ENCODE data around the gene TNFSF8.
A peak's percentile ranks its signal among the peaks of the same experiment; 100 is the strongest.

Gene TNFSF8

DNA sequence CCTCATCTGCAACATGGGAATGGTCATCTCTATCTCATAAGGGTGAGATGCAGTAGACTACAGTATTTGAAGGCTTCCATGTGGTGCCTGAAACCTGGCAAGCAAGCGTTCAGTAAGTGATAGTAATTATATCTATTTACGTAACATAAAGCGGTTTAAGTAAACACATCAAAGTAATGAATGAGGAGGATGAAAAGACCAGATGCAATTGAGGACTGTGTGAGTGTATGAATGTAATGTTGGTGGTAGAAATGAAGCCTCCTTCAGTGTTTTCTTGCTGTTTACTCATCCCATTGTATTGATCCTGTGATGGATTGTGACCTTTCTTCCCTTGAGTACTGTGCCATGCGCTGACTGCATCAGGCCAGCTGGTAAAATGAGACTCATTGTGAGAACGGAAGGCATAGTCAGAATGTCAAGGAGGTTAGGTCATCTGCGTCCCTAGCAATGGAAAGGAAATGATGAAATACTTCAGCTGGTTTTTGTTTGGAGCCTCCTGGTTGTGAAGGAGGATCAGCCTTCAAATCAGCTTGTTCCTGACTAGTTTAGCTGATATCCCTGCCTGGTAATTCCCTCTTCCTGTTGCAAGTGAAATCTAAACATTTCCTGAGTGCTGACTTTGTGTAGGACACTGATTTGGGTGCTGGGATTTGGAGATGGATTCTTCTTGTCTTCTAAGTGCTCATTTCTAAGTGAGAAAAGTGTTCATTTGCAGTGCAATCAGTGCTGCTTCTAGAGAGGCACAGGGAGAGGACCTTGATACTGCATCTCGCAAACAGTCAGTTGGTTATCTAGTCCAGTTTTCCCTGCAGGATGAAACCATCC is 35.6 kb downstream of the TNFSF8 start (continued):
- TF ChIP-seq ZNF133 (tag by site-specific recombination; IDR thresholded peaks at IDR 0.05) (no peak), ZFP69B (tag by site-specific recombination; IDR thresholded peaks at IDR 0.05) (no peak), ZNF639 (tag by site-specific recombination; IDR thresholded peaks at IDR 0.05) (peak; percentile 50; the same call in 1 of the 2 replicates)

DNA sequence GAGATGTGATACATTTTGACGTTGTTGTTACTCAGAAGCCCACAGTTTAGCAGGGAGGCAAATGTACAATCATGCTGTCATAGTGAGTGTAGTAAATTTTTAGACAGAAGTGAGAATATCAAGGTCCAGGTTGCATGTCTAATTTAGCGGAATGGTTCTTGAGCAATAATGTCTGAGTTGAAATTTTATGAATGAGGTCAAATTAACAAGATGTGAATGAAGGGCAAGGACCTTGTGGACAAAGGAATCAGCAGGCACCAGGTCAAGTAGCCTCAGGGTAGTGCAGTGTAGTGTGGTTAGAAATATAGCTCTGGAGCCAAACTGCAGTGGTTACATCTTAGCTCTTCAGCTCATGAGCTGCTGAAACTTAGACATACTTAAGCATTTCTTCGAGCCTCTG is 36.2 kb downstream of the TNFSF8 start:
- POLR2A ChIA-PET = no interaction called here
- Histone ChIP-seq H3K9me3 (ENCODE audit: control insufficient read depth, insufficient read depth, low read depth, low read length) (no peaks in the 10 kb centered on the region), H3K27ac (ENCODE audit: extremely low read depth, low read depth, low read length) (no peak overlapping the region), H3K36me3 (ENCODE audit: control insufficient read depth in 2 of 2, insufficient read depth in 1 of 2, low read length in 2 of 2) (no peaks in the 10 kb centered on the region), H3K4me3 (ENCODE audit: low read depth, low read length) (no peak overlapping the region), H3K4me1 (ENCODE audit: control insufficient read depth, insufficient read depth, low read length) (no peaks in the 10 kb centered on the region)
- TF ChIP-seq ZNF221 (tag by site-specific recombination; IDR thresholded peaks at IDR 0.05; ENCODE audit: borderline replicate concordance) = no peak
- no peak for TF ChIP-seq RBAK (tag by site-specific recombination; IDR thresholded peaks at IDR 0.05)
- TF ChIP-seq ZNF529 (tag by site-specific recombination; IDR thresholded peaks at IDR 0.05; ENCODE audit: insufficient replicate concordance) = no peak
- TF ChIP-seq ZFP41 (tag by site-specific recombination; IDR thresholded peaks at IDR 0.05; ENCODE audit: borderline replicate concordance) = no peak
- no peak for TF ChIP-seq ZNF777 (tag by site-specific recombination; IDR thresholded peaks at IDR 0.05; ENCODE audit: borderline replicate concordance)
- TF ChIP-seq MEIS1 (CRISPR knock-in tag; IDR thresholded peaks at IDR 0.05; ENCODE audit: borderline replicate concordance) = no peak
- no peak for TF ChIP-seq KLF9 (tag by site-specific recombination; IDR thresholded peaks at IDR 0.05; ENCODE audit: low read depth)
- no peak for TF ChIP-seq ZNF140 (tag by site-specific recombination; IDR thresholded peaks at IDR 0.05)
- TF ChIP-seq ZNF184 (tag by site-specific recombination; IDR thresholded peaks at IDR 0.05) = no peak
- no peak for TF ChIP-seq ZNF335 (tag by site-specific recombination; conservative IDR thresholded peaks at IDR 0.05)
- no peak for TF ChIP-seq SCRT2 (tag by site-specific recombination; IDR thresholded peaks at IDR 0.05)
- TF ChIP-seq, protein P1, sequence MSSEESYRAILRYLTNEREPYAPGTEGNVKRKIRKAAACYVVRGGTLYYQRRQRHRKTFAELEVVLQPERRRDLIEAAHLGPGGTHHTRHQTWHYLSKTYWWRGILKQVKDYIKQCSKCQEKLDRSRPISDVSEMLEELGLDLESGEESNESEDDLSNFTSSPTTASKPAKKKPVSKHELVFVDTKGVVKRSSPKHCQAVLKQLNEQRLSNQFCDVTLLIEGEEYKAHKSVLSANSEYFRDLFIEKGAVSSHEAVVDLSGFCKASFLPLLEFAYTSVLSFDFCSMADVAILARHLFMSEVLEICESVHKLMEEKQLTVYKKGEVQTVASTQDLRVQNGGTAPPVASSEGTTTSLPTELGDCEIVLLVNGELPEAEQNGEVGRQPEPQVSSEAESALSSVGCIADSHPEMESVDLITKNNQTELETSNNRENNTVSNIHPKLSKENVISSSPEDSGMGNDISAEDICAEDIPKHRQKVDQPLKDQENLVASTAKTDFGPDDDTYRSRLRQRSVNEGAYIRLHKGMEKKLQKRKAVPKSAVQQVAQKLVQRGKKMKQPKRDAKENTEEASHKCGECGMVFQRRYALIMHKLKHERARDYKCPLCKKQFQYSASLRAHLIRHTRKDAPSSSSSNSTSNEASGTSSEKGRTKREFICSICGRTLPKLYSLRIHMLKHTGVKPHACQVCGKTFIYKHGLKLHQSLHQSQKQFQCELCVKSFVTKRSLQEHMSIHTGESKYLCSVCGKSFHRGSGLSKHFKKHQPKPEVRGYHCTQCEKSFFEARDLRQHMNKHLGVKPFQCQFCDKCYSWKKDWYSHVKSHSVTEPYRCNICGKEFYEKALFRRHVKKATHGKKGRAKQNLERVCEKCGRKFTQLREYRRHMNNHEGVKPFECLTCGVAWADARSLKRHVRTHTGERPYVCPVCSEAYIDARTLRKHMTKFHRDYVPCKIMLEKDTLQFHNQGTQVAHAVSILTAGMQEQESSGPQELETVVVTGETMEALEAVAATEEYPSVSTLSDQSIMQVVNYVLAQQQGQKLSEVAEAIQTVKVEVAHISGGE (tag by site-specific recombination; conservative IDR thresholded peaks at IDR 0.05; ENCODE audit: low read depth) = no peak
- TF ChIP-seq ZNF121 (tag by site-specific recombination; IDR thresholded peaks at IDR 0.05) = no peak
- no peak for TF ChIP-seq ZNF544 (tag by site-specific recombination; IDR thresholded peaks at IDR 0.05)
- no peak for TF ChIP-seq SALL2 (tag by site-specific recombination; IDR thresholded peaks at IDR 0.05; ENCODE audit: borderline replicate concordance)
- no peak for TF ChIP-seq PATZ1 (tag by site-specific recombination; IDR thresholded peaks at IDR 0.05)
- TF ChIP-seq ZNF521 (tag by site-specific recombination; IDR thresholded peaks at IDR 0.05) = no peak
- TF ChIP-seq TRIM28 (IDR thresholded peaks at IDR 0.05; ENCODE audit: borderline replicate concordance, low read length) = no peak
- TF ChIP-seq, protein P2, sequence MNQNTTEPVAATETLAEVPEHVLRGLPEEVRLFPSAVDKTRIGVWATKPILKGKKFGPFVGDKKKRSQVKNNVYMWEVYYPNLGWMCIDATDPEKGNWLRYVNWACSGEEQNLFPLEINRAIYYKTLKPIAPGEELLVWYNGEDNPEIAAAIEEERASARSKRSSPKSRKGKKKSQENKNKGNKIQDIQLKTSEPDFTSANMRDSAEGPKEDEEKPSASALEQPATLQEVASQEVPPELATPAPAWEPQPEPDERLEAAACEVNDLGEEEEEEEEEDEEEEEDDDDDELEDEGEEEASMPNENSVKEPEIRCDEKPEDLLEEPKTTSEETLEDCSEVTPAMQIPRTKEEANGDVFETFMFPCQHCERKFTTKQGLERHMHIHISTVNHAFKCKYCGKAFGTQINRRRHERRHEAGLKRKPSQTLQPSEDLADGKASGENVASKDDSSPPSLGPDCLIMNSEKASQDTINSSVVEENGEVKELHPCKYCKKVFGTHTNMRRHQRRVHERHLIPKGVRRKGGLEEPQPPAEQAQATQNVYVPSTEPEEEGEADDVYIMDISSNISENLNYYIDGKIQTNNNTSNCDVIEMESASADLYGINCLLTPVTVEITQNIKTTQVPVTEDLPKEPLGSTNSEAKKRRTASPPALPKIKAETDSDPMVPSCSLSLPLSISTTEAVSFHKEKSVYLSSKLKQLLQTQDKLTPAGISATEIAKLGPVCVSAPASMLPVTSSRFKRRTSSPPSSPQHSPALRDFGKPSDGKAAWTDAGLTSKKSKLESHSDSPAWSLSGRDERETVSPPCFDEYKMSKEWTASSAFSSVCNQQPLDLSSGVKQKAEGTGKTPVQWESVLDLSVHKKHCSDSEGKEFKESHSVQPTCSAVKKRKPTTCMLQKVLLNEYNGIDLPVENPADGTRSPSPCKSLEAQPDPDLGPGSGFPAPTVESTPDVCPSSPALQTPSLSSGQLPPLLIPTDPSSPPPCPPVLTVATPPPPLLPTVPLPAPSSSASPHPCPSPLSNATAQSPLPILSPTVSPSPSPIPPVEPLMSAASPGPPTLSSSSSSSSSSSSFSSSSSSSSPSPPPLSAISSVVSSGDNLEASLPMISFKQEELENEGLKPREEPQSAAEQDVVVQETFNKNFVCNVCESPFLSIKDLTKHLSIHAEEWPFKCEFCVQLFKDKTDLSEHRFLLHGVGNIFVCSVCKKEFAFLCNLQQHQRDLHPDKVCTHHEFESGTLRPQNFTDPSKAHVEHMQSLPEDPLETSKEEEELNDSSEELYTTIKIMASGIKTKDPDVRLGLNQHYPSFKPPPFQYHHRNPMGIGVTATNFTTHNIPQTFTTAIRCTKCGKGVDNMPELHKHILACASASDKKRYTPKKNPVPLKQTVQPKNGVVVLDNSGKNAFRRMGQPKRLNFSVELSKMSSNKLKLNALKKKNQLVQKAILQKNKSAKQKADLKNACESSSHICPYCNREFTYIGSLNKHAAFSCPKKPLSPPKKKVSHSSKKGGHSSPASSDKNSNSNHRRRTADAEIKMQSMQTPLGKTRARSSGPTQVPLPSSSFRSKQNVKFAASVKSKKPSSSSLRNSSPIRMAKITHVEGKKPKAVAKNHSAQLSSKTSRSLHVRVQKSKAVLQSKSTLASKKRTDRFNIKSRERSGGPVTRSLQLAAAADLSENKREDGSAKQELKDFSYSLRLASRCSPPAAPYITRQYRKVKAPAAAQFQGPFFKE (tag by site-specific recombination; IDR thresholded peaks at IDR 0.05; ENCODE audit: borderline replicate concordance) = no peak
- TF ChIP-seq ZNF146 (tag by site-specific recombination; IDR thresholded peaks at IDR 0.05) = no peak
- CTCF ChIA-PET = interaction anchor here (0.6 to 2.7 kb wide), 4 partner anchors 13 to 488 kb away, joined by 3 to 16 read pairs (median 4); no protein-coding TSS in a partner anchor
